VCaP (cell line): Measurements from ENCODE around the gene SIDT2.

Experiments used
- H3K27ac ChIP-seq: fragments of 450-650 bp; 2 replicates; pipeline ENCODE4 v1.5.1; 2017
- CTCF ChIP-seq: fragments of 450-650 bp; conservative IDR thresholded peaks from 2 replicates; pipeline ENCODE4 v1.5.1; 2017; ENCODE audit warnings: mild to moderate bottlenecking, moderate library complexity

The SIDT2 gene

GRCh38 chr11:117187007-117187406 is 8.5 kb downstream of the SIDT2 start:
- no peak for TF ChIP-seq CTCF

GRCh38 chr11:117187428-117187798 is 8.9 kb downstream of the SIDT2 start:
- no peak for TF ChIP-seq CTCF
- H3K27ac ChIP-seq: no peak overlapping the region

More at GRCh38 chr11:117187007-117187406, 8.5 kb downstream of the SIDT2 start:
- H3K27ac ChIP-seq: no peak overlapping the region

GRCh38 chr11:117187799-117188481 is 9.4 kb downstream of the SIDT2 start:
- H3K27ac ChIP-seq: no peak overlapping the region

GRCh38 chr11:117188620-117189081 is 10.1 kb downstream of the SIDT2 start:
- no peak overlapping the region for H3K27ac ChIP-seq
- TF ChIP-seq CTCF: no peak

More at GRCh38 chr11:117187799-117188481, 9.4 kb downstream of the SIDT2 start:
- no peak for TF ChIP-seq CTCF

- H3K27ac ChIP-seq: no peak overlapping the region
- no peak for TF ChIP-seq CTCF
Observed at GRCh38 chr11:117189191-117189940, 10.8 kb downstream of the SIDT2 start.

GRCh38 chr11:117189941-117190544 is 11.5 kb downstream of the SIDT2 start:
- no peak for TF ChIP-seq CTCF
- no peak overlapping the region for H3K27ac ChIP-seq

- no peak overlapping the region for H3K27ac ChIP-seq
- no peak for TF ChIP-seq CTCF
Observed at GRCh38 chr11:117191680-117192400, 13.3 kb downstream of the SIDT2 start.
